Natural killer cell (primary cell): Measurements from ENCODE around the gene TNNI2. TPM values are rescaled to one million over a fixed set of nuclear protein-coding genes. Genes with fewer than 3 reads are reported as not detected.

Experiments
- ATAC-seq, 3 donors: fragments of 150-1000 bp in 2 of 3; fragments of 200-7000 bp in 1 of 3; cut with Tn5 transposase; 1 replicate in 1 of 3; 2 replicates in 2 of 3; pipeline ENCODE4 v1.10.0; 2021; ENCODE audit warnings: mild to moderate bottlenecking in 2 of 3, moderate library complexity in 2 of 3
- DNase-seq, 2 donors: peaks; one replicate each; pipeline versions ENCODE4 v3.0.0 to v3.0.0-alpha.2; 2013 to 2021; ENCODE audit warnings: mixed read lengths in 1 of 2
- H3K27ac ChIP-seq: one replicate; pipeline ENCODE4 v1.5.1; 2013; ENCODE audit warnings: mild to moderate bottlenecking, low read length
- H3K27me3 ChIP-seq: one replicate; pipeline ENCODE4 v1.6.1; 2013; ENCODE audit warnings: low read length; ENCODE audit not compliant: control insufficient read depth, insufficient read depth
- H3K36me3 ChIP-seq: one replicate; pipeline ENCODE4 v1.6.1; 2013; ENCODE audit warnings: low read length; ENCODE audit not compliant: control insufficient read depth, insufficient read depth
- H3K4me1 ChIP-seq: one replicate; pipeline ENCODE4 v1.6.1; 2013; ENCODE audit warnings: low read length; ENCODE audit not compliant: control insufficient read depth, insufficient read depth
- H3K4me3 ChIP-seq: one replicate; pipeline ENCODE4 v1.5.1; 2013; ENCODE audit warnings: low read length
- H3K9me3 ChIP-seq: one replicate; pipeline ENCODE4 v1.6.1; 2013; ENCODE audit warnings: low read length; ENCODE audit not compliant: control insufficient read depth, insufficient read depth
- H3K27ac Mint-ChIP-seq, 2 donors: one replicate each; pipeline ENCODE4 v1.8.0; 2022; ENCODE audit warnings: mild to moderate bottlenecking in 2 of 2, mixed read lengths in 2 of 2, moderate library complexity in 1 of 2
- H3K27me3 Mint-ChIP-seq, 2 donors: one replicate each; pipeline ENCODE4 v1.8.0; 2022; ENCODE audit warnings: low read depth in 2 of 2, mixed read lengths in 2 of 2
- H3K36me3 Mint-ChIP-seq: one replicate; pipeline ENCODE4 v1.8.0; 2022; ENCODE audit warnings: mixed read lengths
- H3K4me1 Mint-ChIP-seq, 2 donors: one replicate each; pipeline ENCODE4 v1.8.0; 2022; ENCODE audit warnings: mixed read lengths in 2 of 2
- H3K4me3 Mint-ChIP-seq: one replicate; pipeline ENCODE4 v1.8.0; 2022; ENCODE audit warnings: mild to moderate bottlenecking, moderate library complexity, mixed read lengths
- H3K9me3 Mint-ChIP-seq, 2 donors: one replicate each; pipeline ENCODE4 v1.8.0; 2022; ENCODE audit warnings: mixed read lengths in 2 of 2
- CTCF ChIP-seq: fragments of 200-600 bp; IDR thresholded peaks from one replicate; pipeline ENCODE4 v1.8.0; 2022; ENCODE audit warnings: antibody characterized with exemption
- WGBS: methylation state at CpG from one replicate; pipeline ENCODE4 v1.1.7; 2013; ENCODE audit warnings: missing lambda C conversion rate; ENCODE audit not compliant: insufficient coverage; 5-methylcytosine and 5-hydroxymethylcytosine counted together
- intact Hi-C: fragments of 100-400 bp; cut with micrococcal nuclease; formaldehyde crosslinking; loops from one replicate; pipeline ENCODE4 v1.14.2; 2022
- total RNA-seq, 4 donors: library from RNA; stranded (reverse); fragments of 120-200 nt in 1 of 4; gene quantifications; one replicate each; pipeline versions ENCODE4 v1.2.3 to v1.2.4, GENCODE V29; 2013 to 2022

The TNNI2 gene
- total RNA-seq, 3 donors from 2014 or later (not counting 1 experiment from before 2014, with no cell fraction given): 1.2 to 5.4 (median 3.6) TPM

GRCh38 chr11:1845095-1845429 is 6.3 kb downstream of the TNNI2 start:
- peak overlapping the region; percentile 41 for H3K4me3 Mint-ChIP-seq
- H3K27me3 ChIP-seq: no peaks in the 10 kb centered on the region
- peak overlapping the region; percentile 57 to 79 for H3K27ac Mint-ChIP-seq
- ATAC-seq (no peak), DNase-seq (no peak)
- peak overlapping the region; percentile 34 for H3K27ac ChIP-seq
- WGBS: 76% methylated on average over 1 of the region's 1 CpG
- no peaks in the 10 kb centered on the region for H3K36me3 ChIP-seq
- H3K4me3 ChIP-seq: no peak overlapping the region
- H3K9me3 Mint-ChIP-seq: no peaks in the 10 kb centered on the region
- peaks cover 0 to 4% of the 10 kb centered on the region in 2 donors for H3K27me3 Mint-ChIP-seq
- H3K36me3 Mint-ChIP-seq: no peaks in the 10 kb centered on the region
- H3K4me1 Mint-ChIP-seq: peaks cover 36 to 69% of the 10 kb centered on the region in 2 donors
- no peaks in the 10 kb centered on the region for H3K9me3 ChIP-seq
- H3K4me1 ChIP-seq: peaks cover 96% of the 10 kb centered on the region
- no peak for TF ChIP-seq CTCF
- intact Hi-C loops: no loop called here

DNA sequence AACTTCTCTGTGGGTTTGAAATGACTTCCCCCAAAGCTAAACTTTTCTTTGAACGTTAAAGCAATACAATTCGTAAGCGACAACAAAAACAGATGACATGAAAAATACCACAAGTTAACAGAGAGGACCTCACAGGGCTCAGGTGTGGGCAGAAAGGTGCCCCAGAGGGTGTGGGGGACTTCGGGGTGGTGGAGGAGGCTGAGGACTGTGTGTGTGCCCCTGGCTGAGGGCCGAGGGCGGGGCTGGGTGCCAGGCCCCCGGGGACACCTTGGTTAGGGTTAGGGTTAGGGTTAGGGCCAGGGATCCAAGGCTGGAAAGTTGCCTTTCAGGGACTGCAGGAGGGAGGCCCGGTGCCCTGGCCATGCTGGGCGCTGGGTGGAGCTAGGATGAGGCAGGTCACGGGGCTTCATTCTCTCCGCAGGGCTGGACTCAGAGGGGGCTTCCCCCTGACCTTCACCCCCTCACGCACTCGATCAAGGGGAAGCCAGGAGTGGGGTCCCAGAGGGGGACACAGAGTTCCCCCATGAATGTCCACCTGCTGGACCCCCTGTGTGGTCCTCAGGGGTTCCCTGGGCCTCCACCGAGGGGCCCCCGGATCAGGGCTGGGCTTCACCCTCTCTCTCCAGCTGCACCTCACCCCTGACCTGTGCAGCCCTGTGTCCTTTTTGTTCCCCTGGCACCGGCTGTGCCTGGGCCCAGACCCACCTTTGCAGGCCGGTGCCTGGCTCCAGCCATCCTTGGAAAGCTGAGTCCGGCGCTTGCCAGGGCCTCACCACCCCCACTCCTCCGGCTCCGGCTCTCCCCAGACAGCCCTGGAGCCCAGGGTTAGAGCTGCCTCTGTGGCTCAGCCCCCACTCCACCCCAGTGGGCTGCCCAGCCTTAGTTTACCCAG is 7.0 kb downstream of the TNNI2 start:
- TF ChIP-seq CTCF: no peak

GRCh38 chr11:1846453-1846932 is 7.7 kb downstream of the TNNI2 start:
- intact Hi-C loops: no loop called here
- Mint-ChIP-seq H3K27ac (peak overlapping the region in 1 of 2 donors; percentile 55), H3K36me3 (no peaks in the 10 kb centered on the region), H3K4me3 (no peak overlapping the region), H3K4me1 (peaks cover 50 to 79% of the 10 kb centered on the region in 2 donors), H3K27me3 (peaks cover 0 to 4% of the 10 kb centered on the region in 2 donors), H3K9me3 (no peaks in the 10 kb centered on the region)
- no peak for ATAC-seq
- peaks cover 97% of the 10 kb centered on the region for H3K4me1 ChIP-seq
- no peak overlapping the region for H3K4me3 ChIP-seq
- 98% methylated on average over 9 of the region's 9 CpGs for WGBS
- no peaks in the 10 kb centered on the region for H3K27me3 ChIP-seq
- no peaks in the 10 kb centered on the region for H3K9me3 ChIP-seq
- no peak for TF ChIP-seq CTCF
- no peaks in the 10 kb centered on the region for H3K36me3 ChIP-seq
- H3K27ac ChIP-seq: no peak overlapping the region
- DNase-seq: no peak

More for the DNA sequence above, 7.0 kb downstream of the TNNI2 start:
- H3K4me3 ChIP-seq: no peak overlapping the region
- 75% methylated on average over 18 of the region's 21 CpGs for WGBS
- peaks cover 43 to 72% of the 10 kb centered on the region in 2 donors for H3K4me1 Mint-ChIP-seq
- H3K36me3 ChIP-seq: no peaks in the 10 kb centered on the region
- DNase-seq (peak in 1 of 2 donors; percentile 67), ATAC-seq (peak in 2 of 3 donors; percentile 30 to 32)
- peak overlapping the region; percentile 57 to 79 for H3K27ac Mint-ChIP-seq
- H3K36me3 Mint-ChIP-seq: no peaks in the 10 kb centered on the region
- no peaks in the 10 kb centered on the region for H3K9me3 ChIP-seq
- peak overlapping the region; percentile 26 for H3K27ac ChIP-seq
- peaks cover 97% of the 10 kb centered on the region for H3K4me1 ChIP-seq
- no peaks in the 10 kb centered on the region for H3K9me3 Mint-ChIP-seq
- H3K4me3 Mint-ChIP-seq: peak overlapping the region; percentile 41
- intact Hi-C loops: no loop called here
- H3K27me3 ChIP-seq: no peaks in the 10 kb centered on the region
- H3K27me3 Mint-ChIP-seq: peaks cover 0 to 4% of the 10 kb centered on the region in 2 donors
